Activated CD8-positive, alpha-beta T cell treated with anti-CD3 and anti-CD28 coated beads for 36 hours (primary cell): ENCODE data around the gene CNNM3. TPM values are rescaled to one million over a fixed set of nuclear protein-coding genes. Genes with fewer than 3 reads are reported as not detected.

ENCODE experiments used
- ATAC-seq: fragments of 200-7000 bp; cut with Tn5 transposase; one replicate; pipeline ENCODE4 v1.10.0; 2021; ENCODE audit warnings: mild to moderate bottlenecking, moderate library complexity
- CTCF ChIA-PET: fragments of 350-600 bp; sonication (Branson Sonifier 250); formaldehyde crosslinking; loops from one replicate; lab custom pipeline; 2021; ENCODE audit warnings: antibody characterized with exemption; lab: Charles Lee
- POLR2A ChIA-PET: fragments of 350-600 bp; sonication (Branson Sonifier 250); formaldehyde crosslinking; loops from one replicate; lab custom pipeline; 2021; ENCODE audit warnings: antibody characterized with exemption; lab: Charles Lee
- DNase-seq: peaks from one replicate; pipeline ENCODE4 v3.0.0-alpha.2; 2020
- H3K27ac Mint-ChIP-seq: one replicate; pipeline ENCODE4 v1.8.0; 2021; ENCODE audit warnings: mild to moderate bottlenecking, mixed read lengths
- H3K27me3 Mint-ChIP-seq: one replicate; pipeline ENCODE4 v1.8.0; 2021; ENCODE audit warnings: mixed read lengths
- H3K36me3 Mint-ChIP-seq: one replicate; pipeline ENCODE4 v1.8.0; 2021; ENCODE audit warnings: low read depth, mixed read lengths
- H3K4me1 Mint-ChIP-seq: one replicate; pipeline ENCODE4 v1.8.0; 2021; ENCODE audit warnings: low read depth, mixed read lengths
- H3K4me3 Mint-ChIP-seq: one replicate; pipeline ENCODE4 v1.8.0; 2021; ENCODE audit warnings: mild to moderate bottlenecking, moderate library complexity, mixed read lengths
- H3K9me3 Mint-ChIP-seq: one replicate; pipeline ENCODE4 v1.8.0; 2021; ENCODE audit warnings: mixed read lengths
- intact Hi-C: fragments of 100-400 bp; cut with micrococcal nuclease; formaldehyde crosslinking; loops from one replicate; pipeline ENCODE4 v1.10.0; 2022
- total RNA-seq, 2 experiments: library from RNA; stranded (reverse); gene quantifications; one replicate each; pipeline ENCODE4 v1.2.3, GENCODE V29; 2021
- TF ChIP-seq, protein P1 (sequence below): fragments of 200-600 bp; IDR thresholded peaks from one replicate; pipeline ENCODE4 v1.8.0; 2022; ENCODE audit warnings: antibody characterized with exemption, mild to moderate bottlenecking

Gene CNNM3
- total RNA-seq, 2 experiments from 2014 or later: 15.8 to 19.3 TPM

DNA sequence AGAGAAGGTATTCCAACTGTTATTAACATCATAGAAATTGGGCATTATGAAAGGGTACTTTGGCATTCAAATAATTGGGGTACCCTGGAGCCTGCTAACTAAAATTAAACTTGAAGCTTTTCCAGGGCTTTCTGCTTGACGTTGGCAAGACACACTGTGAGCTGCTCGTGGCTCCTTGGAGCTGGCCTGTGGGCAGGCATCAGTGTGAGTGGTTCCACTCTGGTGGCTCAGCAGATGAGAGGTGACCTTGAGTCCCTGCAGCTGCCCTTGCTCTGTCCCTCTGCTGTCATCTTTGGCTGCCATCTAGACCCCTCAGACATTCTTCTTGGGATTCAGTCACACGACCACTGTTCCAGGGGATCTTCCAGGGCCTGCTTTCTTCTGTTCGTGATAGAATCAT, 6.7 kb downstream of the CNNM3 start:
- POLR2A ChIA-PET: interaction anchor here (0.9 kb wide), 1 partner anchor 17 kb away, joined by 3 read pairs; no protein-coding TSS in a partner anchor

GRCh38 chr2:96823198-96823597, 7.1 kb downstream of the CNNM3 start:
- Mint-ChIP-seq H3K36me3 (peaks cover 10% of the 10 kb centered on the region), H3K27me3 (no peaks in the 10 kb centered on the region), H3K4me3 (no peak overlapping the region), H3K27ac (no peak overlapping the region), H3K4me1 (peaks cover 35% of the 10 kb centered on the region), H3K9me3 (no peaks in the 10 kb centered on the region)
- ChIA-PET POLR2A (interaction anchor here (0.9 to 1.2 kb wide), 2 partner anchors 17 to 34 kb away, joined by 3 read pairs; no protein-coding TSS in a partner anchor), CTCF (no interaction called here)
- DNase-seq: no peak
- no peak for ATAC-seq
- TF ChIP-seq, protein P1, sequence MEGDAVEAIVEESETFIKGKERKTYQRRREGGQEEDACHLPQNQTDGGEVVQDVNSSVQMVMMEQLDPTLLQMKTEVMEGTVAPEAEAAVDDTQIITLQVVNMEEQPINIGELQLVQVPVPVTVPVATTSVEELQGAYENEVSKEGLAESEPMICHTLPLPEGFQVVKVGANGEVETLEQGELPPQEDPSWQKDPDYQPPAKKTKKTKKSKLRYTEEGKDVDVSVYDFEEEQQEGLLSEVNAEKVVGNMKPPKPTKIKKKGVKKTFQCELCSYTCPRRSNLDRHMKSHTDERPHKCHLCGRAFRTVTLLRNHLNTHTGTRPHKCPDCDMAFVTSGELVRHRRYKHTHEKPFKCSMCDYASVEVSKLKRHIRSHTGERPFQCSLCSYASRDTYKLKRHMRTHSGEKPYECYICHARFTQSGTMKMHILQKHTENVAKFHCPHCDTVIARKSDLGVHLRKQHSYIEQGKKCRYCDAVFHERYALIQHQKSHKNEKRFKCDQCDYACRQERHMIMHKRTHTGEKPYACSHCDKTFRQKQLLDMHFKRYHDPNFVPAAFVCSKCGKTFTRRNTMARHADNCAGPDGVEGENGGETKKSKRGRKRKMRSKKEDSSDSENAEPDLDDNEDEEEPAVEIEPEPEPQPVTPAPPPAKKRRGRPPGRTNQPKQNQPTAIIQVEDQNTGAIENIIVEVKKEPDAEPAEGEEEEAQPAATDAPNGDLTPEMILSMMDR: no peak
- intact Hi-C loops: no loop called here

More for the DNA sequence above, 6.7 kb downstream of the CNNM3 start:
- intact Hi-C loops: no loop called here
- DNase-seq: no peak
- Mint-ChIP-seq H3K27me3 (no peaks in the 10 kb centered on the region), H3K4me1 (peaks cover 38% of the 10 kb centered on the region), H3K4me3 (no peak overlapping the region), H3K27ac (no peak overlapping the region), H3K9me3 (no peaks in the 10 kb centered on the region), H3K36me3 (peaks cover 10% of the 10 kb centered on the region)
- TF ChIP-seq, protein P1: no peak
- CTCF ChIA-PET: no interaction called here
- no peak for ATAC-seq

GRCh38 chr2:96824079-96824870, 8.2 kb downstream of the CNNM3 start:
- peak overlapping the region; percentile 34 for H3K27ac Mint-ChIP-seq
- DNase-seq (no peak), ATAC-seq (no peak)
- intact Hi-C loops: no loop called here
- H3K4me1 Mint-ChIP-seq: peaks cover 24% of the 10 kb centered on the region
- H3K27me3 Mint-ChIP-seq: no peaks in the 10 kb centered on the region
- no peaks in the 10 kb centered on the region for H3K9me3 Mint-ChIP-seq
- TF ChIP-seq, protein P1: no peak
- POLR2A ChIA-PET: interaction anchor here (1.2 kb wide), 1 partner anchor 33 kb away, joined by 3 read pairs; no protein-coding TSS in a partner anchor
- H3K4me3 Mint-ChIP-seq: no peak overlapping the region
- peaks cover 14% of the 10 kb centered on the region for H3K36me3 Mint-ChIP-seq
- CTCF ChIA-PET: interaction anchor here (0.7 to 1.7 kb wide), 3 partner anchors 9 to 61 kb away, joined by 3 to 6 read pairs (median 4); no protein-coding TSS in a partner anchor

GRCh38 chr2:96825057-96825456, 9.0 kb downstream of the CNNM3 start:
- Mint-ChIP-seq H3K4me1 (peaks cover 17% of the 10 kb centered on the region), H3K36me3 (peaks cover 14% of the 10 kb centered on the region), H3K9me3 (no peaks in the 10 kb centered on the region), H3K27me3 (no peaks in the 10 kb centered on the region), H3K27ac (no peak overlapping the region), H3K4me3 (no peak overlapping the region)
- ChIA-PET CTCF (interaction anchor here (0.7 to 1.7 kb wide), 2 partner anchors 20 to 62 kb away, joined by 3 to 4 read pairs; no protein-coding TSS in a partner anchor), POLR2A (no interaction called here)
- TF ChIP-seq, protein P1: no peak
- DNase-seq: no peak
- intact Hi-C loops: no loop called here
- no peak for ATAC-seq
